ENCODE measurements around the gene SRPK3.

The SRPK3 gene

GRCh38 chrX:153794897-153795816 lies 14.3 kb downstream of the SRPK3 start:
- DNase-seq (ENCODE audit: low read depth): no peak
- no peak for TF ChIP-seq CTCF (IDR thresholded peaks at IDR 0.05; ENCODE audit: low read depth, low read length, missing control alignments)
- H3K4me3 ChIP-seq (ENCODE audit: low read depth, low read length): peak overlapping the region; percentile 70
- in situ Hi-C loops (cut with HindIII; ENCODE audit: low sequenced_read_pairs): no loop called here

- in situ Hi-C loops (cut with HindIII; ENCODE audit: low sequenced_read_pairs): no loop called here
- TF ChIP-seq CTCF (IDR thresholded peaks at IDR 0.05; ENCODE audit: low read depth, low read length, missing control alignments): no peak
- H3K4me3 ChIP-seq (ENCODE audit: low read depth, low read length): no peak overlapping the region
These were observed 16.7 kb downstream of the SRPK3 start for GRCh38 chrX:153797415-153798015.

GRCh38 chrX:153799326-153799725 lies 18.5 kb downstream of the SRPK3 start:
- in situ Hi-C loops (cut with HindIII; ENCODE audit: low sequenced_read_pairs): no loop called here
- DNase-seq (ENCODE audit: low read depth): no peak
- TF ChIP-seq CTCF (IDR thresholded peaks at IDR 0.05; ENCODE audit: low read depth, low read length, missing control alignments): no peak
- H3K4me3 ChIP-seq (ENCODE audit: low read depth, low read length): no peak overlapping the region

More at GRCh38 chrX:153797415-153798015, 16.7 kb downstream of the SRPK3 start:
- no peak for DNase-seq (ENCODE audit: low read depth)

GRCh38 chrX:153800177-153800722 lies 19.4 kb downstream of the SRPK3 start:
- no peak overlapping the region for H3K4me3 ChIP-seq (ENCODE audit: low read depth, low read length)
- in situ Hi-C loops (cut with HindIII; ENCODE audit: low sequenced_read_pairs): no loop called here
- no peak for TF ChIP-seq CTCF (IDR thresholded peaks at IDR 0.05; ENCODE audit: low read depth, low read length, missing control alignments)
- no peak for DNase-seq (ENCODE audit: low read depth)

- in situ Hi-C loops (cut with HindIII; ENCODE audit: low sequenced_read_pairs): no loop called here
- TF ChIP-seq CTCF (IDR thresholded peaks at IDR 0.05; ENCODE audit: low read depth, low read length, missing control alignments): no peak
These were observed 19.9 kb downstream of the SRPK3 start for GRCh38 chrX:153800746-153801145.

GRCh38 chrX:153801669-153802068 lies 20.8 kb downstream of the SRPK3 start:
- no peak for TF ChIP-seq CTCF (IDR thresholded peaks at IDR 0.05; ENCODE audit: low read depth, low read length, missing control alignments)
- H3K4me3 ChIP-seq (ENCODE audit: low read depth, low read length): no peak overlapping the region
- DNase-seq (ENCODE audit: low read depth): no peak
- in situ Hi-C loops (cut with HindIII; ENCODE audit: low sequenced_read_pairs): no loop called here

More at GRCh38 chrX:153800746-153801145, 19.9 kb downstream of the SRPK3 start:
- DNase-seq (ENCODE audit: low read depth): no peak
- H3K4me3 ChIP-seq (ENCODE audit: low read depth, low read length): no peak overlapping the region

Measured in astrocyte of the cerebellum (primary cell).